RWPE1 (cell line): ENCODE results near the gene LRRC2.

Source experiments
- CTCF ChIA-PET: fragments of 350-600 bp; sonication (Branson Sonifier 250); formaldehyde crosslinking; extraction: SDS; loops from one replicate; lab custom pipeline; 2021; lab: Yijun Ruan, JAX
- POLR2A ChIA-PET: fragments of 400-600 bp; formaldehyde crosslinking; extraction: SDS; loops from one replicate; lab custom pipeline; 2020; ENCODE audit warnings: antibody characterized with exemption; ENCODE audit not compliant: low non-redundant PET; lab: Yijun Ruan, JAX
- DNase-seq: peaks from one replicate; pipeline ENCODE4 v3.0.0; 2012; ENCODE audit warnings: low spot score
- H3K27ac ChIP-seq: fragments of 450-650 bp; 2 replicates; pipeline ENCODE4 v1.5.1; 2017
- CTCF ChIP-seq: fragments of 450-650 bp; conservative IDR thresholded peaks from 2 replicates; pipeline ENCODE4 v1.5.1; 2017; ENCODE audit warnings: low read depth, mild to moderate bottlenecking

The LRRC2 gene

GRCh38 chr3:46576879-46577278 lies 10.8 kb upstream of the LRRC2 start:
- POLR2A ChIA-PET = no interaction called here
- no peak for TF ChIP-seq CTCF
- H3K27ac ChIP-seq = no peak overlapping the region
- CTCF ChIA-PET = no interaction called here
- DNase-seq = no peak

GRCh38 chr3:46576386-46576785 lies 10.3 kb upstream of the LRRC2 start:
- no peak overlapping the region for H3K27ac ChIP-seq
- ChIA-PET CTCF (no interaction called here), POLR2A (no interaction called here)
- no peak for TF ChIP-seq CTCF
- no peak for DNase-seq

GRCh38 chr3:46575577-46576222 lies 9.6 kb upstream of the LRRC2 start:
- DNase-seq = no peak
- CTCF ChIA-PET = interaction anchor here (0.6 kb wide), 1 partner anchor 83 kb away, joined by 3 read pairs; no protein-coding TSS in a partner anchor
- POLR2A ChIA-PET = no interaction called here
- TF ChIP-seq CTCF = no peak
- no peak overlapping the region for H3K27ac ChIP-seq

- CTCF ChIA-PET = no interaction called here
- TF ChIP-seq CTCF = no peak
- H3K27ac ChIP-seq = no peak overlapping the region
- DNase-seq = no peak
- POLR2A ChIA-PET = no interaction called here
Measured at GRCh38 chr3:46574881-46575576, 8.9 kb upstream of the LRRC2 start.

GRCh38 chr3:46574243-46574646 lies 8.1 kb upstream of the LRRC2 start:
- ChIA-PET CTCF (no interaction called here), POLR2A (no interaction called here)
- no peak overlapping the region for H3K27ac ChIP-seq
- no peak for TF ChIP-seq CTCF
- no peak for DNase-seq

GRCh38 chr3:46573701-46574100 lies 7.6 kb upstream of the LRRC2 start:
- no peak overlapping the region for H3K27ac ChIP-seq
- no peak for DNase-seq
- TF ChIP-seq CTCF = no peak
- CTCF ChIA-PET = no interaction called here
- POLR2A ChIA-PET = interaction anchor here (0.8 kb wide), 1 partner anchor 994 kb away, joined by 9 read pairs; no protein-coding TSS in a partner anchor
